ENCODE measurements around the gene OR2Z1.
"Not testable (repeated sequence)": the region's sequence is repeated elsewhere in the genome, so short reads cannot be mapped to it uniquely, and the experiment has no call there.

Gene OR2Z1

DNA sequence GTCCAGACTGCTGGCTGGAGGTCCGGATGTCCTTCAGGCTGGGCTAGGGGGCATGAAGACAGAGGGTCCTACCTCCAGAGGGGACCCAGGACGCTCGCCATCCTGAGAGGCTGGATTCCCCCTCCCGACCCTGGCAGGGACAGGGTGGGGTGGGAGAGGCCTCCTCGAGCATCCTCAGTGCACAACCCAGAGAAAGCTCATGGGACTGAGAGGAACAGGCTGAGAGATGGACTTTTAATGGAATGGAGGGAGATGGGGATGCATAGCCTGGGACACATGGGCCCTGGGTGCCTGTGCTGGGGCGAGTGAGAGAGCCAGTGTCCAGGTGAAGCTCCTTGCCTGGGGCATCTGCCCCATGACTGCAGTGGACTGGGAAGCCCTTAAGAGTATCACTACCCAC is 25.9 kb upstream of the OR2Z1 start:
- intact Hi-C loops (cut with micrococcal nuclease): no loop called here
- Mint-ChIP-seq H3K4me1 (ENCODE audit: low read depth) (peaks cover 6% of the 10 kb centered on the region), H3K27ac (no peak overlapping the region)

GRCh38 chr19:8695911-8696310 is 25.5 kb upstream of the OR2Z1 start:
- Mint-ChIP-seq H3K4me1 (ENCODE audit: low read depth) (peaks cover 6% of the 10 kb centered on the region), H3K36me3 (ENCODE audit: low read depth) (no peaks in the 10 kb centered on the region), H3K4me3 (no peak overlapping the region), H3K27me3 (peaks cover 64% of the 10 kb centered on the region), H3K9me3 (no peaks in the 10 kb centered on the region), H3K27ac (no peak overlapping the region)
- intact Hi-C loops (cut with micrococcal nuclease): no loop called here

More for the DNA sequence above, 25.9 kb upstream of the OR2Z1 start:
- H3K4me3 Mint-ChIP-seq: no peak overlapping the region
- H3K9me3 Mint-ChIP-seq: no peaks in the 10 kb centered on the region
- H3K36me3 Mint-ChIP-seq (ENCODE audit: low read depth): no peaks in the 10 kb centered on the region
- H3K27me3 Mint-ChIP-seq: peaks cover 62% of the 10 kb centered on the region

DNA sequence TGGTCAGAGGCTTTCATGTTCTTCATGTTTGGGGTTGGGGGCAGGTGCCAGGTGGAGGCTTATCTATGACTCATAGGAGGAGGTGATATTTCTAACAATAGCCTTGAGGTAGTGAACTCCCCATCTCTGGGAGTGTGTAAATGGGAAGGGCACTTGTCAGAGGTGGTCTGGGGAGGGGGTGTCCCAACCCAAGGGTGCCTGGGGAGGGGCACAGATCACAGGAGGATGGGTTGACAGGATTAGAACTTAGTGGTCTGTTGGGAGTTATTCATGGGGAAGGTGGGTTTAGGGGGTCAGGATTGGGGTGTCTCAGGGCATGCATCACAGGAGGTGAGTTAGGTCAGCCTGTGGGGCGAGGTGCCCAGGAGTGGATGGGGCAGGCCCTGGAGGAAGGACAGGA is 24.4 kb upstream of the OR2Z1 start:
- Mint-ChIP-seq H3K4me1 (ENCODE audit: low read depth) (peaks cover under 1% of the 10 kb centered on the region), H3K27ac (no peak overlapping the region), H3K4me3 (no peak overlapping the region), H3K9me3 (no peaks in the 10 kb centered on the region), H3K36me3 (ENCODE audit: low read depth) (no peaks in the 10 kb centered on the region), H3K27me3 (peaks cover 66% of the 10 kb centered on the region)
- intact Hi-C loops (cut with micrococcal nuclease): no loop called here

DNA sequence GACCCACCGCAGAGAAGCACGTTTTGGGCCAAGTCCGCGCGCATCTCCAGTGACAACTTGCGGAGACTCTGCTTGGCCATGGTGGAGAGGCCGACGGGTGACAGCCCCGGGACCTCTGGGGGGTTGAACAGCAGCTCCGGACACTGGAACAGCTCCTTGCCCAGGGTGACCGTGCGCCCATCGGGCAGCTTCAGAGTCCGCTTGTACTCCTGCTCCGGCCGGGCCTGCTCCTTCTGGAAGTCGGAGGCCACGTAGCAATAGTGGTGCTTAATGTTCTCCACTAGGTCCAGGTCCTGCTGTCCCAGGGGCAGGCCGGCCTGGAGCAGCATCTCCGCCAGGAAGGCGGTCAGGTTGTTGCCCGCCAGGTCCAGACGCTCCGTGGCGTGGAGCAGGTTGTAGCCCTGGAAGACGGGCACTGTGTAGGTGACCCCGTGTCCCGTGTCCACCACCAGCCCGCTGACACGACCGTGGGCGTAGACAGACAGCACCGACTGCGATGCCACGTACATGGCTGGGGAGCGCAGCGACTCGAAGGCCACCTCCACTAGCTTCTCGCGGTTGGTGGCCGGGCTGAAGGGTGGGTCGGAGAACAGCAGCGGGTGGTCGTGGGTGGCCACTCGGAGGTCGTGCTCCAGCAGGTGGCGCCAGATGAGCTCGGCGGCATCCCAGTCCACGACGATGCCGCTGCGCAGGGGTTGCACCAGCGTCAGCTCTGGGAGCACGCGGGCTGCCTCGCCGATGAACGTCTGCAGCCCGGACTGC is 23.6 kb upstream of the OR2Z1 start:
- Mint-ChIP-seq H3K9me3 (no peaks in the 10 kb centered on the region), H3K4me3 (no peak overlapping the region), H3K4me1 (ENCODE audit: low read depth) (peaks cover 8% of the 10 kb centered on the region), H3K27ac (no peak overlapping the region), H3K27me3 (peaks cover 66% of the 10 kb centered on the region), H3K36me3 (ENCODE audit: low read depth) (no peaks in the 10 kb centered on the region)
- intact Hi-C loops (cut with micrococcal nuclease): no loop called here

GRCh38 chr19:8698433-8699063 is 22.9 kb upstream of the OR2Z1 start, which contains the start of gene ACTL9:
Gene ACTL9 (minus strand): TSS chr19:8698795. CDS start chr19:8698701, 94 bp downstream.
- no peaks in the 10 kb centered on the region for H3K36me3 Mint-ChIP-seq (ENCODE audit: low read depth)
- no peak within 1 kb of the TSS for H3K4me3 Mint-ChIP-seq
- H3K27me3 Mint-ChIP-seq: peaks cover 63% of the 10 kb centered on the region
- intact Hi-C loops (cut with micrococcal nuclease): no loop called here
- H3K9me3 Mint-ChIP-seq: no peaks in the 10 kb centered on the region
- H3K27ac Mint-ChIP-seq: no peak within 1 kb of the TSS
- peaks cover 14% of the 10 kb centered on the region for H3K4me1 Mint-ChIP-seq (ENCODE audit: low read depth)

- H3K36me3 Mint-ChIP-seq (ENCODE audit: low read depth): no peaks in the 10 kb centered on the region
- intact Hi-C loops (cut with micrococcal nuclease): no loop called here
- H3K9me3 Mint-ChIP-seq: no peaks in the 10 kb centered on the region
- peaks cover 14% of the 10 kb centered on the region for H3K4me1 Mint-ChIP-seq (ENCODE audit: low read depth)
- peaks cover 69% of the 10 kb centered on the region for H3K27me3 Mint-ChIP-seq
- H3K4me3 Mint-ChIP-seq: no peak overlapping the region
- H3K27ac Mint-ChIP-seq: no peak overlapping the region
Measured at GRCh38 chr19:8699908-8700307, 21.5 kb upstream of the OR2Z1 start.

GRCh38 chr19:8700956-8701355 is 20.5 kb upstream of the OR2Z1 start:
- H3K4me3 Mint-ChIP-seq: no peak overlapping the region
- intact Hi-C loops (cut with micrococcal nuclease): no loop called here
- no peak overlapping the region for H3K27ac Mint-ChIP-seq

GRCh38 chr19:8702350-8702749 is 19.1 kb upstream of the OR2Z1 start:
- H3K36me3 Mint-ChIP-seq (ENCODE audit: low read depth): no peaks in the 10 kb centered on the region
- peaks cover 14% of the 10 kb centered on the region for H3K4me1 Mint-ChIP-seq (ENCODE audit: low read depth)
- intact Hi-C loops (cut with micrococcal nuclease): no loop called here
- no peaks in the 10 kb centered on the region for H3K9me3 Mint-ChIP-seq
- no peak overlapping the region for H3K27ac Mint-ChIP-seq
- peaks cover 57% of the 10 kb centered on the region for H3K27me3 Mint-ChIP-seq
- H3K4me3 Mint-ChIP-seq: no peak overlapping the region

More at GRCh38 chr19:8700956-8701355, 20.5 kb upstream of the OR2Z1 start:
- H3K27me3 Mint-ChIP-seq: peaks cover 70% of the 10 kb centered on the region
- H3K9me3 Mint-ChIP-seq: no peaks in the 10 kb centered on the region
- H3K36me3 Mint-ChIP-seq (ENCODE audit: low read depth): no peaks in the 10 kb centered on the region
- peaks cover 14% of the 10 kb centered on the region for H3K4me1 Mint-ChIP-seq (ENCODE audit: low read depth)

- Mint-ChIP-seq H3K9me3 (no peaks in the 10 kb centered on the region), H3K27ac (no peak overlapping the region), H3K4me3 (no peak overlapping the region), H3K36me3 (ENCODE audit: low read depth) (no peaks in the 10 kb centered on the region), H3K27me3 (peaks cover 48% of the 10 kb centered on the region), H3K4me1 (ENCODE audit: low read depth) (peaks cover 14% of the 10 kb centered on the region)
- intact Hi-C loops (cut with micrococcal nuclease): no loop called here
Measured at GRCh38 chr19:8703223-8703622, 18.2 kb upstream of the OR2Z1 start.

- H3K4me3 Mint-ChIP-seq: not testable (repeated sequence)
- H3K4me1 Mint-ChIP-seq (ENCODE audit: low read depth): peaks cover 14% of the 10 kb centered on the region
Measured at GRCh38 chr19:8705304-8705703, 16.1 kb upstream of the OR2Z1 start.

GRCh38 chr19:8705742-8706141 is 15.7 kb upstream of the OR2Z1 start:
- Mint-ChIP-seq H3K9me3 (no peaks in the 10 kb centered on the region), H3K27ac (no peak overlapping the region), H3K36me3 (ENCODE audit: low read depth) (no peaks in the 10 kb centered on the region), H3K27me3 (peaks cover 38% of the 10 kb centered on the region), H3K4me3 (no peak overlapping the region), H3K4me1 (ENCODE audit: low read depth) (peaks cover 14% of the 10 kb centered on the region)
- intact Hi-C loops (cut with micrococcal nuclease): no loop called here

More at GRCh38 chr19:8705304-8705703, 16.1 kb upstream of the OR2Z1 start:
- H3K27ac Mint-ChIP-seq; H3K36me3 Mint-ChIP-seq (ENCODE audit: low read depth); H3K9me3 Mint-ChIP-seq; intact Hi-C loops (cut with micrococcal nuclease): not testable (repeated sequence)
- H3K27me3 Mint-ChIP-seq: peaks cover 39% of the 10 kb centered on the region

- H3K4me1 Mint-ChIP-seq (ENCODE audit: low read depth); H3K4me3 Mint-ChIP-seq; H3K27ac Mint-ChIP-seq; H3K36me3 Mint-ChIP-seq (ENCODE audit: low read depth); intact Hi-C loops (cut with micrococcal nuclease): not testable (repeated sequence)
- peaks cover 22% of the 10 kb centered on the region for H3K9me3 Mint-ChIP-seq
- H3K27me3 Mint-ChIP-seq: peaks cover 21% of the 10 kb centered on the region
Measured at GRCh38 chr19:8710337-8710736, 11.1 kb upstream of the OR2Z1 start.

DNA sequence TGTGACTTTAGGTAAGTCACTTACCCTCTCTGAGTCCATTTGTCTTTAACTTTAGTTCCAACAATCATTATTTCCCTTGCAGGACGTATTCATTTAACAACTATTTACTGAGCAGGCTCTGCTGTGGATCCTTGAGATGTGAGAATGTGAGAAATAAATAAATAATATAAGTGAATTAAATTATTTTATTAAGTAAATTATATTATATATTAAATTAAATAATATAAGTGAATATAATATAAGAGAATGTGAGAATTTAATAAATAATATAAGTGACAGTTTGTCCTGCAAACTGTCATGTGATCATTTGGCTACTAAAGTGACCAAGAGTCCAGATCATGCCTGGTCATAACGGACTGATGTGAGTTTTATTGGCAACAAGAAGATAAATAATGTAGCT is 598 bp downstream of the OR2Z1 start:
- intact Hi-C loops (cut with micrococcal nuclease): no loop called here
- Mint-ChIP-seq H3K4me1 (ENCODE audit: low read depth) (no peaks in the 10 kb centered on the region), H3K4me3 (no peak overlapping the region), H3K27me3 (peaks cover 16% of the 10 kb centered on the region), H3K27ac (no peak overlapping the region), H3K36me3 (ENCODE audit: low read depth) (no peaks in the 10 kb centered on the region), H3K9me3 (no peaks in the 10 kb centered on the region)

- no peaks in the 10 kb centered on the region for H3K4me1 Mint-ChIP-seq (ENCODE audit: low read depth)
- H3K27ac Mint-ChIP-seq: no peak overlapping the region
- H3K36me3 Mint-ChIP-seq (ENCODE audit: low read depth): no peaks in the 10 kb centered on the region
- H3K27me3 Mint-ChIP-seq: peaks cover 16% of the 10 kb centered on the region
- no peak overlapping the region for H3K4me3 Mint-ChIP-seq
- intact Hi-C loops (cut with micrococcal nuclease): no loop called here
- no peaks in the 10 kb centered on the region for H3K9me3 Mint-ChIP-seq
Measured at GRCh38 chr19:8724276-8724675, 2.8 kb downstream of the OR2Z1 start.

Data from dendritic cell treated with granulocyte-macrophage colony-stimulating factor and Interleukin-4, amounts not matched to agents 40 ng/mL and 50 ng/mL, for 4 days (primary cell).